Measurements from ENCODE around the gene KDR. TPM values are rescaled to one million over a fixed set of nuclear protein-coding genes. Genes with fewer than 3 reads are reported as not detected.

The KDR gene
- total and polyA plus RNA-seq, 10 of the 15 experiments (the other 5 are each of a cell fraction or from before 2014, with no cell fraction given), result 0.04 to 0.13 TPM; not detected in 8

- no peak for DNase-seq (ENCODE audit: low read depth, low spot score)
- Histone ChIP-seq H3K9ac (ENCODE audit: control insufficient read depth, insufficient read depth, low read length) (no peak overlapping the region), H3K36me3 (ENCODE audit: control insufficient read depth in 2 of 2, insufficient read depth in 2 of 2, low read length in 1 of 2) (no peaks in the 10 kb centered on the region), H4K20me1 (ENCODE audit: control insufficient read depth, insufficient read depth) (no peaks in the 10 kb centered on the region), H3K9me3 (replicated peaks; ENCODE audit: control insufficient read depth, insufficient read depth, low read length) (no peaks in the 10 kb centered on the region), H3K4me3 (no peak overlapping the region), H3K27ac (ENCODE audit: control insufficient read depth, insufficient read depth) (no peak overlapping the region), H3K4me1 (ENCODE audit: control insufficient read depth, insufficient read depth, low read length) (no peaks in the 10 kb centered on the region), H3K27me3 (replicated peaks in 1 of 2; ENCODE audit: control insufficient read depth in 2 of 2, insufficient read depth in 2 of 2, low read length in 1 of 2) (no peaks in the 10 kb centered on the region; a peak in 1 of 4 replicates), H3K4me2 (ENCODE audit: control insufficient read depth, insufficient read depth) (no peak overlapping the region), H3K79me2 (ENCODE audit: control insufficient read depth, insufficient read depth, low read length) (no peaks in the 10 kb centered on the region), H2AFZ (ENCODE audit: control insufficient read depth, low read depth, low read length) (no peak overlapping the region)
- ChIA-PET POLR2A (no interaction called here), RAD21 (ENCODE audit: unreplicated experiment) (no interaction called here), CTCF (no interaction called here), SMC1A (ENCODE audit: uncharacterized antibody, unreplicated experiment) (interaction anchor here (1.1 kb wide), 1 partner anchor 11 kb away, joined by 3 read pairs; no protein-coding TSS in a partner anchor)
- BruUV-seq (replicated peaks), result no TSS peak
- FAIRE-seq, result no peak
- intact Hi-C loops (cut with micrococcal nuclease; ENCODE audit: unreplicated experiment) (no loop called here), in situ Hi-C loops (cut with MboI) (no loop called here)
- TF ChIP-seq CREM (IDR thresholded peaks at IDR 0.05; ENCODE audit: low read depth) (no peak), GABPA (IDR thresholded peaks at IDR 0.05; ENCODE audit: low read depth) (no peak), NFXL1 (IDR thresholded peaks at IDR 0.05; ENCODE audit: borderline replicate concordance) (no peak), SMC3 (IDR thresholded peaks at IDR 0.05; ENCODE audit: borderline replicate concordance, low read length) (no peak), CEBPB (IDR thresholded peaks at IDR 0.05; ENCODE audit: borderline replicate concordance in 1 of 2, low read depth in 2 of 2, low read length in 2 of 2) (no peak), PML (IDR thresholded peaks at IDR 0.05; ENCODE audit: low read length) (no peak), SIX5 (IDR thresholded peaks at IDR 0.05; ENCODE audit: low read depth, low read length, severe bottlenecking) (no peak), POLR2AphosphoS2 (IDR thresholded peaks at IDR 0.05; ENCODE audit: low read depth, low read length) (no peak), TCF7 (IDR thresholded peaks at IDR 0.05; ENCODE audit: borderline replicate concordance) (no peak), EED (IDR thresholded peaks at IDR 0.05; ENCODE audit: low read depth) (no peak), ZNF24 (IDR thresholded peaks at IDR 0.05) (no peak), ZNF622 (IDR thresholded peaks at IDR 0.05) (no peak), EP300 (IDR thresholded peaks at IDR 0.05; ENCODE audit: borderline replicate concordance in 1 of 2, control insufficient read depth in 1 of 2, low read depth in 2 of 2, low read length in 2 of 2) (no peak), BHLHE40 (IDR thresholded peaks at IDR 0.05; ENCODE audit: borderline replicate concordance in 1 of 2, low read depth in 2 of 2, low read length in 1 of 2) (no peak), ESRRA (IDR thresholded peaks at IDR 0.05; ENCODE audit: low read length) (no peak)
- TF ChIP-seq, protein P1, sequence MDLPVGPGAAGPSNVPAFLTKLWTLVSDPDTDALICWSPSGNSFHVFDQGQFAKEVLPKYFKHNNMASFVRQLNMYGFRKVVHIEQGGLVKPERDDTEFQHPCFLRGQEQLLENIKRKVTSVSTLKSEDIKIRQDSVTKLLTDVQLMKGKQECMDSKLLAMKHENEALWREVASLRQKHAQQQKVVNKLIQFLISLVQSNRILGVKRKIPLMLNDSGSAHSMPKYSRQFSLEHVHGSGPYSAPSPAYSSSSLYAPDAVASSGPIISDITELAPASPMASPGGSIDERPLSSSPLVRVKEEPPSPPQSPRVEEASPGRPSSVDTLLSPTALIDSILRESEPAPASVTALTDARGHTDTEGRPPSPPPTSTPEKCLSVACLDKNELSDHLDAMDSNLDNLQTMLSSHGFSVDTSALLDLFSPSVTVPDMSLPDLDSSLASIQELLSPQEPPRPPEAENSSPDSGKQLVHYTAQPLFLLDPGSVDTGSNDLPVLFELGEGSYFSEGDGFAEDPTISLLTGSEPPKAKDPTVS (IDR thresholded peaks at IDR 0.05; ENCODE audit: low read depth, low read length), result no peak
- TF ChIP-seq, protein P2, sequence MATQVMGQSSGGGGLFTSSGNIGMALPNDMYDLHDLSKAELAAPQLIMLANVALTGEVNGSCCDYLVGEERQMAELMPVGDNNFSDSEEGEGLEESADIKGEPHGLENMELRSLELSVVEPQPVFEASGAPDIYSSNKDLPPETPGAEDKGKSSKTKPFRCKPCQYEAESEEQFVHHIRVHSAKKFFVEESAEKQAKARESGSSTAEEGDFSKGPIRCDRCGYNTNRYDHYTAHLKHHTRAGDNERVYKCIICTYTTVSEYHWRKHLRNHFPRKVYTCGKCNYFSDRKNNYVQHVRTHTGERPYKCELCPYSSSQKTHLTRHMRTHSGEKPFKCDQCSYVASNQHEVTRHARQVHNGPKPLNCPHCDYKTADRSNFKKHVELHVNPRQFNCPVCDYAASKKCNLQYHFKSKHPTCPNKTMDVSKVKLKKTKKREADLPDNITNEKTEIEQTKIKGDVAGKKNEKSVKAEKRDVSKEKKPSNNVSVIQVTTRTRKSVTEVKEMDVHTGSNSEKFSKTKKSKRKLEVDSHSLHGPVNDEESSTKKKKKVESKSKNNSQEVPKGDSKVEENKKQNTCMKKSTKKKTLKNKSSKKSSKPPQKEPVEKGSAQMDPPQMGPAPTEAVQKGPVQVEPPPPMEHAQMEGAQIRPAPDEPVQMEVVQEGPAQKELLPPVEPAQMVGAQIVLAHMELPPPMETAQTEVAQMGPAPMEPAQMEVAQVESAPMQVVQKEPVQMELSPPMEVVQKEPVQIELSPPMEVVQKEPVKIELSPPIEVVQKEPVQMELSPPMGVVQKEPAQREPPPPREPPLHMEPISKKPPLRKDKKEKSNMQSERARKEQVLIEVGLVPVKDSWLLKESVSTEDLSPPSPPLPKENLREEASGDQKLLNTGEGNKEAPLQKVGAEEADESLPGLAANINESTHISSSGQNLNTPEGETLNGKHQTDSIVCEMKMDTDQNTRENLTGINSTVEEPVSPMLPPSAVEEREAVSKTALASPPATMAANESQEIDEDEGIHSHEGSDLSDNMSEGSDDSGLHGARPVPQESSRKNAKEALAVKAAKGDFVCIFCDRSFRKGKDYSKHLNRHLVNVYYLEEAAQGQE (IDR thresholded peaks at IDR 0.05; ENCODE audit: low read depth, low read length), result no peak
- TF ChIP-seq, protein P3, sequence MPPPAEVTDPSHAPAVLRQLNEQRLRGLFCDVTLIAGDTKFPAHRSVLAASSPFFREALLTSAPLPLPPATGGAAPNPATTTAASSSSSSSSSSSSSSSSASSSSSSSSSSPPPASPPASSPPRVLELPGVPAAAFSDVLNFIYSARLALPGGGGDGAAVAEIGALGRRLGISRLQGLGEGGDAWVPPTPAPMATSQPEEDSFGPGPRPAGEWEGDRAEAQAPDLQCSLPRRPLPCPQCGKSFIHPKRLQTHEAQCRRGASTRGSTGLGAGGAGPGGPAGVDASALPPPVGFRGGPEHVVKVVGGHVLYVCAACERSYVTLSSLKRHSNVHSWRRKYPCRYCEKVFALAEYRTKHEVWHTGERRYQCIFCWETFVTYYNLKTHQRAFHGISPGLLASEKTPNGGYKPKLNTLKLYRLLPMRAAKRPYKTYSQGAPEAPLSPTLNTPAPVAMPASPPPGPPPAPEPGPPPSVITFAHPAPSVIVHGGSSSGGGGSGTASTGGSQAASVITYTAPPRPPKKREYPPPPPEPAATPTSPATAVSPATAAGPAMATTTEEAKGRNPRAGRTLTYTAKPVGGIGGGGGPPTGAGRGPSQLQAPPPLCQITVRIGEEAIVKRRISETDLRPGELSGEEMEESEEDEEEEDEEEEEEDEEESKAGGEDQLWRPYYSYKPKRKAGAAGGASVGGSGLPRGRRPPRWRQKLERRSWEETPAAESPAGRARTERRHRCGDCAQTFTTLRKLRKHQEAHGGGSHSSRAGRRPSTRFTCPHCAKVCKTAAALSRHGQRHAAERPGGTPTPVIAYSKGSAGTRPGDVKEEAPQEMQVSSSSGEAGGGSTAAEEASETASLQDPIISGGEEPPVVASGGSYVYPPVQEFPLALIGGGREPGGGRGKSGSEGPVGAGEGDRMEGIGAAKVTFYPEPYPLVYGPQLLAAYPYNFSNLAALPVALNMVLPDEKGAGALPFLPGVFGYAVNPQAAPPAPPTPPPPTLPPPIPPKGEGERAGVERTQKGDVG (CRISPR knock-in tag; IDR thresholded peaks at IDR 0.05), result no peak
- 19% methylated on average over 6 of the region's 6 CpGs for WGBS (ENCODE audit: insufficient coverage, insufficient replicate concordance, low lambda C conversion rate, missing lambda C conversion rate)
- no peak for ATAC-seq
Observed at GRCh38 chr4:55161739-55162138, 36.3 kb upstream of the KDR start.
